NCI-H526 treated with DMSO at 0.1 percent for 48 hours (cell line): ENCODE data around the gene POLG.

ENCODE experiments used
- DNase-seq: peaks from one replicate; lab custom pipeline; 2025; lab: John Stamatoyannopoulos, UW

POLG gene

DNA sequence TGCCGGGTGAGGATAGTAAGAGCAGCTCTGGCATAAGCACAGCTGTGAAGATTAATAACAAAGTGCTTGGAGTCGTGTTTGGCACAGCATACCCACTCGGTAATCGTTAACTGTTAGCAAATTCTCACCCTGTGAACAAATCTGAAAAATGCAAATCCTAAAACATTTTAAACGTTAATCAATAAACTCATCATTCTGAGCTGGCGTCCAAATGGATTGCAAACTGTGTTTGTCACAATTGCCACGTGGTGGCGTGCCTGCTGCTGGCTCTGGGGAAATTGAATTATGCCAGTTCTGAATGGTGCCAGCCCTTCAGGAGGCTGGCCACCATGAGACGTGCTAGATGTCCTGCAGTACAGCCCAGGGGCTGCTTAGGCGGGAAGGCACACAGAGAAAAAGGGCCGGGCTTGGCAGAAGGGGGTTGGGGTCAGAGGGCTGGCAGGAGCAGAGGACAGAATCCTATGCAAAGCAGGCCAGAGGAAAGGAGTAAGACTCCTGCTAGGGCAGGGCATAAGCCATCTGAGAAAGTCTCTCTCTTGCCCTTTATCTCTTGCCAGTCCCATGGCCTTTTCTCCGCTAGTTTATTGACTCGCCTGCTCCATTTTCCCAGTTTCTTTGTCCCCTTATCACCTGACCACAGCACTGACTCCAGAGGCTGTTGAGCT, 22.1 kb upstream of the POLG start:
- DNase-seq = peak; percentile 27

DNA sequence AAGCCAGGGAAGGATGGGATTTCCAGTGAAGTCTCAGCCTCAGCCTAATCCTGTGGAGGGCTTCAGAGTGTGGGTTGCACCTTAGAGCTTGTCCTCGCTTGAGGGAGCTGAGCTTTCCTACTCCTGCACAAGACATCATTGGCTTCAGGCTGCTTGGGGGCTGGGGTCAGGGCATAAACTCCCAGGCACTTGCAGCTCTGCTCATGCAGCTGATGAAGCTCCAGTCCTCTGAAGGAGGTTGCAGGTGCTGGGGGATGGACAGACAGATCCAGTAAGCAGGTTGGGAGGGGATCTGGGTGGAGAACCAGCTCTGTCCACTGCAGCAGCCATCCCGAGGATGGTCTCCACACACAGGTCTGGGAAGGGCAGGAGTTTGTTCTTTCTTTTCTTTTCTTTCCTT, 19.4 kb upstream of the POLG start:
- DNase-seq = no peak

DNA sequence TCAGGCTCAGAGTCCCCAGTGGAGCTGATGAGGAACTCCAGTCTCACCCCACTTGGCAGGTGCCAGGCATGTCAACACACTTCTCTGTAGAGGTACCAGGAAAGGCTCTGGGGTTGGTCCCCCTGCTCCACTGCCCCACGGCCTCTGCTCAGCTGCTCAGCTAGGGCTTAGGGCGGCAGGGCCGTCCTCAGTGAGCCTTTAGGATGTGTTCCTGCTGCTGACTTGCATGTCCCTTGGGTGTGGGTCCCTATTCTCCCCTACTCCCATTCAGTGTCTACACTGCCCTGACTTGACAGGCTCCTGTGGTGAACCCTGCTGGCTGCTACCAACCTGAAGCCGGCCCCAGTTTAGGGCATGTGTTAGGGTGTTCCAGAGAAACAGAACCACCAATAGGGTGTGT, 17.9 kb upstream of the POLG start:
- no peak for DNase-seq

DNA sequence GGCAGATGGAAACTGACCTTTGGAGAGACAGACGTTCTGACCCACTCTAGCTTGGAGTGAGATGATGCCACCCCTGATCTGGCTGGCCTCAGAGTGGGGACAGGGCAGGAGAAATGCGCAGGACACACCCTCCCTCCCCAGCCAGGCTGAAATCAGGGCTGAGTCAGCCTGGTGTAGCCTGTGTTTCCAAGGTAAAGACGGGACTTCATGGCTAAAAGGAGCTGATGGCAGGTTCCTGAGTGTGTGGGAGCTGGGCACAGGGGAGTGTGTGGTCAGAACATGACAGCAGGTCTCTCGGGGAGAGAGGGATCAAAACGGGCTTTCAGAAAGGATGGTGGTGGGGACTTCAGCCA, 14.6 kb upstream of the POLG start:
- DNase-seq = no peak

DNA sequence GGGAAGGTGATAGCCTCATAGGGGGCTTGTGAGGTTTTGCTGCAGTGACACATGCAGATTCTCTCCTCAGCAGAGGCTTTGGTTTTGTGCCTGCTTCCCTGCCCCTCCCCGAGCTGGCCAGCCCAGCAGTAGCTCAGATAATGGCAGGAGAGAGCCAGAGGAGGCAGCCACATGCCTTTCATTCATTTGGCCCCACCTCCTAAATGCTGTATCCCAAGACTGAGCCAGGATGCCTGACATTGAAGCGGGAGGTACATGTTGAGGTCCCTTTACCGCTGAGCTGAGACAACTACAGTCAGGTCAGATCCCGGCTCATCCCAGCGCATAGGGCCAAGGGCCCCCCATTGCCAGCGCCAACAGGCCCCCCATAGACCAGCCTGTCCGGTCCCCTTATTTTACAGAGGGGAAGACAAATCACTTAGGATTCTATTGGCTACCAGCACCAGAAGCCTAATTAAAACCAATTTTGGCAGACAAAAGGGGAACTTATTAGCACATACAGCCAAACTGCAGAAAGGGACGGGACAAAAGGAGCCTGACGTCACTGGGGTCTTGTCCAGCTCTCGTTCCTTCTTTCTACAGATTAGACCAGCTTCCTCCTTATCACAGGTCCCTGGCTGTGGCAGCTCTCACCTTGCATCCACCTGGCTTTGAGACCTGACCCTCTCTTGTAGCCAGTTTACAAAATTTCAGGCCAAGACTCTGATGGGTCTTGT, 12.1 kb upstream of the POLG start:
- DNase-seq = no peak

DNA sequence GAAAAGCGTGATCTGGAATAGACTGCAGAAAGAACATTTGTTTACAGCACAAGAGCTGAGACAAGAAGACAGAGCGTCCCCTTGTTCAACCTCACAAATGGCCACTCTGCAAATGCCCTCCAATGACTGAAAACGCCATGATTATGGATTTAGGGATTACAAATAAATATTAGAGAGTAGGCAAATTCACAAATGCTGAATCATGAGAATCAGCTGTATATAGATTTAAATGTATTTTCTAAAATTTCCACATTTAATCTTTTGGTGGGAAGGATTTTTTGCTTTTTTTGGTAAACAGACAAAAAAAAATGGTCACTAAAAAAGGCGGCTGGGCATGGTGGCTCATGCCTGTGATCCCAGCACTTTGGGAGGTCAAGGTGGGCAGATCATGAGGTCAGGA, 10.6 kb upstream of the POLG start:
- no peak for DNase-seq

DNA sequence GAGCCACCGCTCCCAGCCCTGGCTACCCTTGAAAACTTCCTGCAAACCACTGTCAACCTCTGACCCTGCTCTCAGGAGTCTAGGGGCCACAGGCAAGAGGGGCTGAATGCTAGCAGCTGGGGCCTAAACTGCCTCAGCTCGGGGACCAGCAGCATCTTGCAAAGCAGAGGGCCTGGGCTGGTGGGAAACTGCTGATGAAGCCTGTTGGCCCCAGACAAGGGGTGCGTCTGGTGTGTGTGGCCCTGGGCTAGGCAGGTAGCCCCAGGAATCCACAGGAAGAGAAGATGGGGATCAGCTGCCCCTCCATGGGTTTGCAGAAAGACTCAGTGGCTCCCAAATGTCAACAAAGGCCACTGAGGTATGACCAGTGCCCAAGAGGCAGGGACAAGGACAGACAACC, 8.2 kb upstream of the POLG start:
- no peak for DNase-seq

DNA sequence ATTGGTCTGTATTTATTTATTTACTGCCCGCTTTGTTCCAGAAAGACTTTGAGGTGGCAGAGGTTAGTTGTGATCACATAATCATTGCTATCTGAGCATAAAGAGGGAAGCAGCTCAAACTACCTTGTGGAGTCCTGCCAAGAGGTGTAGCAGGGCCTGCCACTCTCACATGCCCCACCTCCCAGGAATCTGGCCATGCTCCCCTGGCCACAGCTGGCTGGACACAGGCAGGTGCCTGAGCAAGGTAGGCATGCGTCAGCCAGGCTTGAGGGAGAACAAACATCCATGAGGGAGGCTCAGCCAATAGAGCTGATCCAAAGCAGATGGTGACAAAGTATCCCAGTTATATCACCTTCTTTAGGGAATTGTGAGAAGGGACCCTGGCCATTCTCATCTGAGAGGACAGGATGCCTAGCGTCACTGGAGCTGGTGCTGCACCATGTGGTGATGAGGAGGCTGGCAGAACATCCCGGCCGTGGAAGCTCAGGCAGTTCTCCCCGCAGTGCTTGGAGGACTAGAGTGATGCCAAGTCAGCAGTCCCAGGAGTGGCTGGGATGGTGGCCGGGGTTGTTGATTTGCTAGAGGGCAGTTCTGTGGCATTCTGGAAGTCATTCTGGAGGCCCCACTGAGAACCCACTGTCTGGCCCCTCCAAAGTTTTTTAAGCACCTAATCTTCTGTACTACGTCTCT, 6.8 kb upstream of the POLG start:
- no peak for DNase-seq

DNA sequence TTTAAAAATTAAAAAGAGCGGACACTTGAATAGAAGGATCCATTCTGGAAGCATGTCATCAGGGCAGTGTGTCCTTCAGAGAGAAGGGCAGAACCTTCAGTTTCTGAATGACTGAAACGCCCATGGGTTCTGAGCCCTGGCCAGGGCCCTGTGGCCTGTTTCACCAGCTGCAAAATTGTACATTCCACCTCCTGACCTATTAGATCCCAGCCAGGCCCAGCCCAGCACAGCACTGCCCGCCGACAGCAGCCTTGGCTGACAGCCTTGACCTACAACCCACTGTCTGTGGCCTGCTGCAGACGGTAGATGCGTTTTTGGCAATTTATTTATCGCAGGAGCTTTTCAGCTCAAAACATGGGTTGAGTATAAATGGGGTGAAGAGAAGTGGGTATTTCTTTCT, 5.9 kb upstream of the POLG start:
- no peak for DNase-seq

DNA sequence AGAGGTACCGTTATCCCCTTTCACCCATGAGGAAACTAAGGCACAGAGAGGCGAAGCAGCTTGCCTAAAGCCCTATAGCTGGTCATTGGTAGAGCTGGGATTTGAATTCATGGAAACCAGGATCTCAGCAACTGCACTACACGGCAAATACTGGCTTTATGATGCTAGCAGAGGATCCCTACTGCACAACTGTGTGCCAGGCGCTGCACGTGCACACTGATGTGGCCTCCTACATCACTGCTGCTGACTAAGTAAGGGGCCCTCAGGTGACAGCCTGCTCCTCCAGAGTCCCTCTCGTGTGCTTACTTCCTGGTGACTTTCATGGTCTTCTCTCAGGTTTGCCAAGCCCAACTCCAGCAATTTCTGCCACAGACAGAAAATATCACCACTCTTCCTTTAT, 3.4 kb upstream of the POLG start:
- DNase-seq = no peak

DNA sequence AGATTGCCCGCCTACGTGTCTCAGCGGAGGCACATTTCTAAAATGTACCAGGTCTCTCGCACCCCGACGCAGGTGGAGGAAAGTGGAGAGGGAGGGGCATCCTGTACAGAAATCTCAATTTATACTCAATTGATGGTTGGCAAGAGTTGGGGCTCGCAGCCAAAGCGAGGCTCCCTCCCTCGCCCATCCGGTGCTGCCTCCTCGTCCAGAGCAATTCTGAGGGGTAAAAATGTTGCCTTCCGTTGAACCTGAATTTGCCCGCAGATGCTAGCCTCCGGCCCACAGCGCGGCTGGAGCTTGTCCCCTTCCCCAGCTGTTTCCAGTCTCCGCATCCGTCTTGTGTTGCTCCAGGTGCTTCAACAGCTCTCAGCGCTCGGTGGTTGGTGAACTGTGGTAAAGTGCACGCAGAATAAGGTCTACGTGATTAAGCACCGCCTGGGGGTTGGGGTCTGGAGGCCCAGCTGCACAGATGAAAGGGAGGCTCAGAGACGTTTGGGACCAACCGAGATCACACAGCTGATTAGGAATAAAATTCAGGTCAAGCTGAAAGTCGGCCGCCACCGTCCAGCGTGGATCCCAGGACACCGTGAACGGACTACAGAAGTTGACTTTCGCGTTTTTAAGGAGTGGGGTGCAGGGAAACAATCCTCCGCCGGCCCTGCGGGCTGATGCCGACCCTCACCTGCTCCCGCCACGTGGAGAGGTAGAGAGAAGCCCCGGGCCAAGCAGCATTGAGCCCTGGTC, 846 bp upstream of the POLG start:
- peak; percentile 80 for DNase-seq

DNA sequence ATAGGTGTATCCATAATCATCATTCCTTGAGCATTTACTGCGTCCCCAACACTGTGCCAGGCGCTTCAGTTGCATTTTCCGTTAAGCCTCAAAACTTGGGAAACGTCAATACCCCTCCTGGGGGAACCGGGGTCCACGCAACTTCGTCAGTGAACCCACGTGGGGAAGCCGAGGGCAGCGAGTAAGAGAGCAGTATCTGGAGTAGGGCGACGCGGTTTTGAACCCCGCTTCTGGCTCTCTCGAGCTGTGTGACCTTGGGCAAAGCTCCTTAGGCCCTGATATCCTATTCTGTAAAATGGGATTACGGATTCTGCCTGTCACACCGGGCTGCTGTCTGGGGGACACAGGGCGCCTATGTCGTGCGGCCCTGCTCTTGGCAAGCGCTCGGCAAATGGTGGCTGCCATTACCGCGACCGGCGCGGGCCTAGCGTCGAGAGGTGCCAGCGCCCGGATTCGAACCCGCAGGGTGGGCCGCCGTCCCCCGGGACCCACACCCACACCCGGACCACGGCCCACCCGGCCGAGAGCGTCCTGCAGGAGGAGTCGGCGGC, 590 bp downstream of the POLG start:
- no peak for DNase-seq

DNA sequence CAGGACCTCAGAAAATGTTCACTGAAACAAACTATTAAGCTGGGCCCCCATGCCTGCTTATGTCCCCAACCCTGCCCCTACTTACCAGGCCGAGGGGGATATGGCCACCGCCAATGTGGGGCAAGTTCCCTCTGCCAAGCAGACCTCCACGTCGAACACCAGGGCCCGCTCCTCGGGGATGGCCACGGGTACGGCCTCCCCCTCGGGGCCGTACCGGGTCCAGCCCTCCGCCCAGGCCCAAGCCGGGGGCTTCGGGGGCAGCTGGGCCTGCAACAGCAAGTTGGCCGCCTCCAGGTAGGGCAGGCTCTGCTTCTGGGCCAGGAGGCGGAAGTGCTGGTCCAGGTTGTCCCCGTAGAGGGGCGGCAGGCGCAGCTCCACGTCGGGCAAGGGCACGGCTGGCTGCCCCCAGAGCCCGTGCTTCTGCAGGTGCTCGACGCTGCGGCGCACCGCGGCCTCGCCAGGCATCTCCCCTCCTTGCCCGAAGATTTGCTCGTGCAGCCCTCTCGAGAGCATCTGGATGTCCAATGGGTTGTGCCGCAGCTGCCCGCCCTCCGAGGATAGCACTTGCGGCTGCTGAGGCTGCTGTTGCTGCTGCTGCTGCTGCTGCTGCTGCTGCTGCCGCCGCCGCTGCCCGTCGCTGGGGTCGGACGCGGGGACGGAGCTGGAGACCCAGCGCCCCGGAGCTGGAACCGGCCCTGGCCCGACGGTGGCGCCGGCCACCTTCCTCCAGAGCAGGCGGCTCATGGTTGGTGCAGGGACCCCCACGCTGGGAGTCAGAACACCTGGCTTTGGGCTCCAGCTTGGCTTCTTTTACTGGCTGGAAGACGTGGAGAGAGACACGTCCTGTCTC, 1.4 kb downstream of the POLG start:
- no peak for DNase-seq

DNA sequence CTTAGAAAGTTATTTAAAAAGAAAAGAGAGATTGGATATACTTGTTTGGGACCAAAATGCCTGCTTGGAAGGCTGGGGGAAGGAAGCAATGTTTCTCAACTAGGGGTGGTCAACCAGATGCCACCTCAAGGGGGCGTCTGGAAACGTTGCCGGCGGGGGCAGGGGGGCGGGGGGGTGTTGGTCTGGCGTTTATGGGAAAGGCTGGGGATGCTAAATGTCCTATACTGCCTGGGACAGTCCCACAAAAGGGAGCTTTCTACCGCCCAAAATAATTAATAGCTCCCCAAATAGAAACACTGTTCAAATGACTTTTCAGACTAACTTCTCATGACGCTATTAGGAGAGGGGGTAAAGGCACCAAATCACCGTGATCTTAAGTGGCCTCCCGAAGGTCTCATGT, 2.2 kb downstream of the POLG start:
- no peak for DNase-seq

DNA sequence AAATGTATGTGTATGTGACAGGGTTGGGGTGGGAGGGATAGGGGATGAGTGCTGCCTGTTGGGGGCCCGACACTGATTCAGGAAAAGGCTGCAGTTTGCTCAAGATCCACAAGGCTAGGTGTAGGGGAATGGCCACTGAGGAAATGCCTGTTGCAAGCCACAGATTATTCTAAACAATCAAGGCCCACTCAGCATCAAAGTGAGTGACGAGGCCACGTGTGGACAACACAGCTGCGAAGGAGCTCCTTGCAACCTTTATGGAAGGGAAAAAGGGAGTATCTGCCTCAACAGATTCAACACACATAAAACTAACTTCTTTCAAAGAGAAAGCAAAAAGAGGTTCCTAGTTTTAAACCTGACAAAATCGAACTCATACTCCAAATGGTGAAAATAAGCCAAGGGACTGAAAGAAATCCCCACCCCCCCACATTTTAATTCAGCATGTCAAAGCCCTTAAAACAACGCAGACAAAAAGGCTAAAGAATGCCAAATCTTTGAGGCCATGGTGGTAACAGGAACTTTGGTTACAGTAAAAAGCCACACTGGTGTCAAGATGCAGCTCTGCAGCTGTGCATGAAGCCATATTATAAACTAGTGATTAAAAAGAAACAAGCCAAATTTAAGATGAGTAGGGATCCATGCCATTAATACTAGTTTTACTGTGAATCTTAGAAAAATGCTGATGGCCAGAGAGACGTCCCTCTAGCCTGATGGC, 3.6 kb downstream of the POLG start:
- DNase-seq = no peak

DNA sequence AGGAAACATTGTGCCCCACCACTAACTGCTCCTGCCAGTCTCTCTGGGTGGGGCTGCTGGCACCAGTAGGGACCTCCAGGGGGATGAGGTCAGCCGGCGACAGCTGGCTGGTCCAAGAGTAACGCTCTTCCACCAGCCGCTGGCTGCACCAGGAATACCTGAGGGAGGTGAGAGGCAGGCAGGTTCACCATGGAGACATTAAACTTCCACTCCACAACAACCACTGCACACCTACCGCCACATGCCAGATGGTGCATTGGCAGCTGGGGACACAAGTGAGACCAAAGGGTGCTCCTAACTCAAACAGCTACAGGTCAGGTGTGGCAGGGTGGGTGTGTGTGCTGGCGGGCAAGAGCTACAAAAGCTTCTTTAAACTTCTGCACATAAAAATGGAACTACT, 4.5 kb downstream of the POLG start:
- DNase-seq = no peak

DNA sequence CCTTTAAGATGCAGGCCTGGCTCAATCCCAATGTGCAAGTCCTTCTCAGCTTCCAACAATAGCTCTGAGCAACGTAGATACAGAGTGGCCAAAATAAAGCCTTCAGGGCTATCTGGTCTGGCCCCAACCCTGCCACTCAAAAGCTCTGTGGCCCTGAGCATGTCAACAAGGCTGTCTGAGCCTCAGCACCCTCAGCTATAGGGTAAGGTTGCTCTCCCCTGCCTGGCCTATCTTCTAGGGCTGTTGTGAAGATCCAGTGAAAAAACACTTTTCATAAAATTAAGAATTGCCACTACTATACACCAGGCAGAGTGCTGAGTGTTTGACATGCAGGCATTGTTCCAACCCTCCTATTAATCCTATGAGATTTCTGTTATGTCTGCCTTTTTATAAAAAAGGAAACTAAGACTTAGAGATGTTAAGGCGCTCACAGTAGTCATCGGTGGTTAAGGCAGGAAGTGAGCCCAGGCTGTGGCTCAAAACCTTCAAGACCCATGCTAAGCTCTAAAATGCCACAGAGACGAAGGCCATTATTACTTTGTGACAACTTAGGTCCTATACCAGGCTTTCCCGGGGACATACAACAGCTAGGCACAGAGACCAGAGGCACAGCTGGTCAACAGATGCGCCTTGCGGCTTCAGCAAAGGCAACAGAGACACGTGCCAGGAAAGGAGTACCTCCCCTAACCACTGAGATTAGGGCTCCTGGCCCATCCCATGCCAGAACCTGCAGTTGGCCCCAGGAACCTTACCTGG, 5.1 kb downstream of the POLG start:
- no peak for DNase-seq

DNA sequence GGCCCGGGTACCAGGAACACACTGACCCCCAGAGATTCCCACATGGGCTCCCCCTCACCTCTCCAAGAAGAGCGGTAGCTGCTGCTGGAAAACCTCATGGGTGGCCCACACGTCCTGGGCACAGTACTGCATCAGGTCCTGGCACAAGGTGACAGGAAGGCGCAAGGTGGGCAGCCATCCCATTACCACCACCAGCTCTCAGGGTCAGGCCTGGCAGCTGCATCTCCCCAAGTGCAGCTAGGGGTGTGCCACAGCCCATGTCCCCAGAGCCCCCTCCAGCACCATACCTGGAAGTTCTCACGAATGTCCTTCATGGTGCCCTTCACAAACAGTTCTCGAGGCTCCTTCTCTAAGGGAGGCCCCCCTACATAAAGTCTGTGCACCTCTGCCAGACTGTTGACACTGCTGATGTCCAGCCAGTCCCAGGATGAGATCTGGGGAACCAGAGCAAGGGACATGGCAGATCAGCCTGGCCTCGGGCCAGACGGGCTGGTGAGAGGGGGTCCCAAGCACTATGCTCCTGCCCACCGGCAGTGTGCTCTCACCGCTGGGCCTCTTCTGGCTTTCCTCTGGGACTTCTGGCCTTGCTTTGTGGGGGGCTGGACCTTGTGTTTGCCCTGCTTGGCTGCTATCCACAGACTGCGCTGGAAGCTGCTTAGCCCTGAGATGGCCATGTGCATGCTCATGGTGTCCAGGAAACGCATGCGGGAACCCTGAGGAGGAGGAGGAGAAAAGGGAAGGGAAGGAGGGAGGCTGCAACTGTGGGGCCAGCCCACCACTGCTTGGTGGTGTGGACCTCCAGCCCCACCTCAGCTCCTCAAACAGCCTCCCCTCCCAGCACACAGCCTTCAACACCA, 6.0 kb downstream of the POLG start:
- no peak for DNase-seq

DNA sequence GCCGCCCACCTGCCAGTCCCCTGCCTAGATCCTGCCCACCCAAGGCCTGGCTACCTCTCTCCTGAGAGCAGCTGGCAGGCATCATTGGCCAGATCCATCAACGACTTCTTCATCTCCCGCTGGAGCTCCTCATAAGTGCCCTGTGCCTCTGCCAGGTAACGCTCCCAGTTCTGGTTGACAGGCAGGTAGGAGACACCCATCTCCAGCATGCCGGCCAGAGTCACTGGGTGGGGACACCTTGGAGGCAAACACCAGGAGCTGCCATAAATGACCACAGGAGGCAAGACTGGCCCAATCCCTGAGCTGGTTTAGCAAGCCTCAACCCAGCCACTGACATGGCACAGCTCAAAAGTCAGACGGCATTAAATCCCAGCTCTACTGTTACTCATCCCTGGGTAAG, 7.5 kb downstream of the POLG start:
- DNase-seq = no peak
